Activated CD8-positive, alpha-beta memory T cell treated with anti-CD3 and anti-CD28 coated beads, Interleukin-2, amount 50 U/mL, for 1 hour (primary cell): Measurements from ENCODE around the gene CGB5.
"Not testable (repeated sequence)": the region's sequence is repeated elsewhere in the genome, so short reads cannot be mapped to it uniquely, and the experiment has no call there.

Experiments used
- DNase-seq: peaks from one replicate; pipeline ENCODE4 v3.0.0-alpha.2; 2020; ENCODE audit errors: extremely low read depth

The CGB5 gene

GRCh38 chr19:49056902-49057596 lies 13.4 kb downstream of the CGB5 start:
- not testable (repeated sequence) for DNase-seq

GRCh38 chr19:49057636-49058234 lies 14.1 kb downstream of the CGB5 start, which contains the start of gene CGB7:
Gene CGB7 (minus strand): TSS chr19:49057749. CDS start chr19:49055375, 2,374 bp downstream.
- DNase-seq = no peak

GRCh38 chr19:49058562-49058961 lies 14.9 kb downstream of the CGB5 start:
- no peak for DNase-seq

GRCh38 chr19:49059053-49059452 lies 15.4 kb downstream of the CGB5 start:
- DNase-seq = no peak

- no peak for DNase-seq
Observed at GRCh38 chr19:49061000-49061399, 17.4 kb downstream of the CGB5 start.

- no peak for DNase-seq
Observed at GRCh38 chr19:49061445-49061844, 17.8 kb downstream of the CGB5 start.

- DNase-seq = no peak
Observed at GRCh38 chr19:49064029-49064629, 20.5 kb downstream of the CGB5 start.

- no peak for DNase-seq
Observed at GRCh38 chr19:49064768-49065611, 21.3 kb downstream of the CGB5 start, which contains the start of gene NTF4. Gene NTF4 (minus strand): TSS chr19:49064818. CDS start chr19:49061997, 2,821 bp downstream.

GRCh38 chr19:49065905-49066512 lies 22.4 kb downstream of the CGB5 start:
- DNase-seq = no peak

GRCh38 chr19:49067554-49067953 lies 23.9 kb downstream of the CGB5 start:
- no peak for DNase-seq

- no peak for DNase-seq
Observed at GRCh38 chr19:49069026-49069425, 25.4 kb downstream of the CGB5 start.

- DNase-seq = no peak
Observed at GRCh38 chr19:49070416-49070815, 26.8 kb downstream of the CGB5 start.

- DNase-seq = no peak
Observed at GRCh38 chr19:49071860-49072547, 28.4 kb downstream of the CGB5 start.

GRCh38 chr19:49073514-49074378 lies 30.1 kb downstream of the CGB5 start:
- no peak for DNase-seq

GRCh38 chr19:49074869-49075268 lies 31.2 kb downstream of the CGB5 start:
- DNase-seq = not testable (repeated sequence)

GRCh38 chr19:49080392-49080791 lies 36.7 kb downstream of the CGB5 start:
- DNase-seq = no peak

- no peak for DNase-seq
Observed at GRCh38 chr19:49081273-49081672, 37.6 kb downstream of the CGB5 start.

GRCh38 chr19:49084206-49085019 lies 40.8 kb downstream of the CGB5 start:
- no peak for DNase-seq
